GM23338 (cell line): ENCODE data around the gene PLD5. TPM values are rescaled to one million over a fixed set of nuclear protein-coding genes. Genes with fewer than 3 reads are reported as not detected.
A peak's percentile ranks its signal among the peaks of the same experiment; 100 is the strongest.

Experiments used
- ATAC-seq: fragments of 200-7000 bp; cut with Tn5 transposase; 3 replicates; pipeline ENCODE4 v1.9.1; 2020
- DNase-seq: peaks from one replicate; pipeline ENCODE4 v3.0.0-alpha.2; 2015; ENCODE audit warnings: low spot score
- H2AFZ ChIP-seq: fragments of 200-600 bp; sonication (generic); 2 replicates; pipeline ENCODE4 v1.8.0; 2016; ENCODE audit warnings: antibody characterized with exemption, mild to moderate bottlenecking, moderate library complexity
- H3F3A ChIP-seq: fragments of 200-600 bp; sonication (generic); replicated peaks from 2 replicates; pipeline ENCODE4 v1.8.0; 2017; ENCODE audit warnings: antibody characterized with exemption, mixed run types, low read depth
- H3K27ac ChIP-seq: fragments of 200-600 bp; sonication (generic); 2 replicates; pipeline ENCODE4 v1.6.1; 2016; ENCODE audit warnings: low read depth
- H3K27me3 ChIP-seq: fragments of 200-600 bp; sonication (generic); 2 replicates; pipeline ENCODE4 v1.8.0; 2016; ENCODE audit warnings: mild to moderate bottlenecking, mixed run types, moderate library complexity; ENCODE audit not compliant: insufficient read depth
- H3K36me3 ChIP-seq: fragments of 200-600 bp; sonication (generic); 2 replicates; pipeline ENCODE4 v1.8.0; 2016; ENCODE audit warnings: mild to moderate bottlenecking; ENCODE audit not compliant: insufficient read depth
- H3K4me1 ChIP-seq: fragments of 200-600 bp; sonication (generic); 2 replicates; pipeline ENCODE4 v1.8.0; 2016; ENCODE audit warnings: mild to moderate bottlenecking, moderate library complexity; ENCODE audit not compliant: insufficient read depth
- H3K4me2 ChIP-seq: fragments of 200-600 bp; sonication (generic); 2 replicates; pipeline ENCODE4 v1.7.1; 2017; ENCODE audit warnings: mixed run types
- H3K4me3 ChIP-seq: fragments of 200-600 bp; sonication (generic); 2 replicates; pipeline ENCODE4 v1.6.1; 2016; ENCODE audit warnings: mixed run types
- H3K79me2 ChIP-seq: fragments of 200-600 bp; sonication (generic); replicated peaks from 2 replicates; pipeline ENCODE4 v1.8.0; 2017; ENCODE audit warnings: mild to moderate bottlenecking; ENCODE audit not compliant: insufficient read depth
- H3K9me2 ChIP-seq: fragments of 200-600 bp; sonication (generic); 2 replicates; pipeline ENCODE4 v1.8.0; 2017; ENCODE audit not compliant: insufficient read depth
- H4K20me1 ChIP-seq: fragments of 200-600 bp; sonication (generic); replicated peaks from 2 replicates; pipeline ENCODE4 v1.8.0; 2017; ENCODE audit warnings: mild to moderate bottlenecking; ENCODE audit not compliant: insufficient read depth
- H3K27ac Mint-ChIP-seq: 2 replicates; pipeline ENCODE4 v1.8.0; 2020; ENCODE audit warnings: inconsistent platforms, mild to moderate bottlenecking, moderate library complexity, mixed read lengths
- H3K27me3 Mint-ChIP-seq: 3 replicates; pipeline ENCODE4 v1.8.0; 2022; ENCODE audit warnings: low read depth, mild to moderate bottlenecking, moderate library complexity, mixed read lengths, inconsistent platforms; ENCODE audit not compliant: insufficient read depth, poor library complexity
- H3K36me3 Mint-ChIP-seq: 3 replicates; pipeline ENCODE4 v1.8.0; 2021; ENCODE audit warnings: low read depth, mild to moderate bottlenecking, inconsistent platforms, moderate library complexity, mixed read lengths
- H3K4me1 Mint-ChIP-seq: 3 replicates; pipeline ENCODE4 v1.8.0; 2020; ENCODE audit warnings: mild to moderate bottlenecking, inconsistent platforms, mixed read lengths
- H3K4me3 Mint-ChIP-seq: 3 replicates; pipeline ENCODE4 v1.8.0; 2021; ENCODE audit warnings: moderate library complexity, mild to moderate bottlenecking, inconsistent platforms, mixed read lengths
- H3K9me3 Mint-ChIP-seq: 3 replicates; pipeline ENCODE4 v1.8.0; 2020; ENCODE audit warnings: moderate library complexity, mild to moderate bottlenecking, inconsistent platforms, mixed read lengths
- JUNB ChIP-seq: IDR thresholded peaks from one replicate; pipeline ENCODE4 v1.6.1; 2016; ENCODE audit warnings: antibody characterized with exemption; ENCODE audit not compliant: unreplicated experiment
- NANOG ChIP-seq: IDR thresholded peaks from 2 replicates; pipeline ENCODE4 v1.6.1; 2016; ENCODE audit warnings: antibody characterized with exemption, borderline replicate concordance
- POLR2AphosphoS5 ChIP-seq: IDR thresholded peaks from 2 replicates; pipeline ENCODE4 v1.6.1; 2016; ENCODE audit warnings: antibody characterized with exemption, low read depth
- ZNF331 ChIP-seq: fragments of 250-450 bp; sonication (Bioruptor Pico); IDR thresholded peaks from 2 replicates; pipeline ENCODE4 v1.5.0; 2020; ENCODE audit warnings: low read depth, mild to moderate bottlenecking, moderate library complexity
- polyA plus RNA-seq: library from polyadenylated mRNA; unstranded; fragments of >200 nt; fragmentation: Nextera tagmentation; extraction: Ambion mirVana; gene quantifications from 2 replicates; pipeline ENCODE4 v1.2.1, GENCODE V29; 2016
- total RNA-seq: library from RNA; depleted of rRNA; stranded (reverse); fragments of >200 nt; shearing (Covaris generic); gene quantifications from 2 replicates; pipeline ENCODE4 v1.2.3, GENCODE V29; 2014
- TF ChIP-seq, protein P1 (sequence below), 2 experiments: fragments of 200-600 bp in 1 of 2; sonication (generic) in 1 of 2; conservative IDR thresholded peaks; 2 replicates each; pipeline versions ENCODE4 v1.5.1 to v1.6.1; 2016 to 2017; ENCODE audit warnings: antibody characterized with exemption in 2 of 2, low read depth in 2 of 2, mild to moderate bottlenecking in 2 of 2, moderate library complexity in 1 of 2

The PLD5 gene
- total and polyA plus RNA-seq, 2 experiments from 2014 or later, result 5.5 to 5.8 TPM

DNA sequence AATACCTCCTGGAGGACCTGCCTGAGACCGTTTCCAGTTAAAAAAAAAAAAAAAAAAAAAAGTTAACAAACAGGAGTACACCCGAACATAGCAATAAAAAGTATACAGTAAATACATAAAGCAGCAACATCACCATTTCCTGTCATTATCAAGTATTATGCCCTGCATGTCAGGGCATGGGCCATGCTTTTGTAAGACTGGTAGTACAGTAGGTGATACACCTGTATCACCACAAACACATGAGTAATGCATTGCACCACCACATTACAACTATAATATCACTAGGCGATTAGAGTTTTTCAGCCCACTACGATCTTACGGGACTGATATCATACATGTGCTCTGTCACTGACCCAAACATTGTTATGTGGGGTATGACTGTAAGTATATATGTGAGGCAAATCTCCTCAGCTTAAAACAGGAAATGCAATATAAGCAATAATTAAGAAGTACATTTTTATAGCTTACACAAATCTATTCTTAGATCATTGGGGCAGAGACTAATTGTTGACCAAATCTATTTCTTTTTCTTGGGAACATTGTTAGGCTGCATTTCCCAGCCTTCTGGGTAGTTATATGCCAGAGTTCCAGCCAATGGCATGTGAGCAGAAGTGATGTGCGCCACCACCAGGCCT, 98.1 kb downstream of the PLD5 start:
- Mint-ChIP-seq H3K4me3 (no peak overlapping the region), H3K4me1 (no peaks in the 10 kb centered on the region), H3K27me3 (no peaks in the 10 kb centered on the region), H3K27ac (no peak overlapping the region), H3K9me3 (no peaks in the 10 kb centered on the region), H3K36me3 (no peaks in the 10 kb centered on the region)
- no peaks in the 10 kb centered on the region; the same call in none of the 2 replicates for H3K9me2 ChIP-seq
- TF ChIP-seq NANOG, result no peak
- TF ChIP-seq, protein P1, sequence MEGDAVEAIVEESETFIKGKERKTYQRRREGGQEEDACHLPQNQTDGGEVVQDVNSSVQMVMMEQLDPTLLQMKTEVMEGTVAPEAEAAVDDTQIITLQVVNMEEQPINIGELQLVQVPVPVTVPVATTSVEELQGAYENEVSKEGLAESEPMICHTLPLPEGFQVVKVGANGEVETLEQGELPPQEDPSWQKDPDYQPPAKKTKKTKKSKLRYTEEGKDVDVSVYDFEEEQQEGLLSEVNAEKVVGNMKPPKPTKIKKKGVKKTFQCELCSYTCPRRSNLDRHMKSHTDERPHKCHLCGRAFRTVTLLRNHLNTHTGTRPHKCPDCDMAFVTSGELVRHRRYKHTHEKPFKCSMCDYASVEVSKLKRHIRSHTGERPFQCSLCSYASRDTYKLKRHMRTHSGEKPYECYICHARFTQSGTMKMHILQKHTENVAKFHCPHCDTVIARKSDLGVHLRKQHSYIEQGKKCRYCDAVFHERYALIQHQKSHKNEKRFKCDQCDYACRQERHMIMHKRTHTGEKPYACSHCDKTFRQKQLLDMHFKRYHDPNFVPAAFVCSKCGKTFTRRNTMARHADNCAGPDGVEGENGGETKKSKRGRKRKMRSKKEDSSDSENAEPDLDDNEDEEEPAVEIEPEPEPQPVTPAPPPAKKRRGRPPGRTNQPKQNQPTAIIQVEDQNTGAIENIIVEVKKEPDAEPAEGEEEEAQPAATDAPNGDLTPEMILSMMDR (conservative IDR thresholded peaks at IDR 0.05; ENCODE audit: low read depth in 2 of 2), result peak; percentile 30 to 41
- H3K27me3 ChIP-seq, result no peaks in the 10 kb centered on the region
- no peak overlapping the region for H3K27ac ChIP-seq
- H3K4me1 ChIP-seq, result no peaks in the 10 kb centered on the region
- H3K4me2 ChIP-seq, result no peak overlapping the region
- H3K4me3 ChIP-seq, result no peak overlapping the region
- H3K36me3 ChIP-seq, result no peaks in the 10 kb centered on the region
- H4K20me1 ChIP-seq, result no peaks in the 10 kb centered on the region
- H3F3A ChIP-seq, result no peaks in the 10 kb centered on the region
- no peak for ATAC-seq
- peaks cover 4% of the 10 kb centered on the region; the same call in 1 of the 2 replicates for H3K79me2 ChIP-seq
- H2AFZ ChIP-seq, result no peak overlapping the region
- no peak for DNase-seq

DNA sequence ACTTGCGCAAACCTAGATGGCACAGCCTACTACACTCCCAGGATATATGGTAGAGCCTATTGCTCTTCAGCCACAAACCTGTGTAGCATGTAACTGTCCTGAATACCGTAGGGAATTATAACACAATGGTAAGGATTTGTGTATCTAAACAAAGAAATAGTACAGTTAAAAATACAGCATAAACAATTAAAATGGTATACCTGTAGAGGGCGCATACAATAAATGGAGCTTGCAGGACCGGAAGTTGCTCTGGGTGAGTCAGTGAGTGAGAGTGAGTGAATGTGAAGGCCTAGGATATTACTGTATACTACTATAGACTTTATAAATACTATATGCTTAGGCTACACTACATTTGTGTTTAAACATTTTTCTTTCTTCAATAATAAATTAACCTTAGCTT, 99.3 kb downstream of the PLD5 start:
- H3K36me3 Mint-ChIP-seq, result no peaks in the 10 kb centered on the region
- Histone ChIP-seq H3K4me3 (no peak overlapping the region), H4K20me1 (no peaks in the 10 kb centered on the region), H3F3A (no peaks in the 10 kb centered on the region), H3K4me1 (no peaks in the 10 kb centered on the region), H3K27me3 (no peaks in the 10 kb centered on the region), H3K27ac (no peak overlapping the region), H3K4me2 (no peak overlapping the region), H3K9me2 (peaks cover 5% of the 10 kb centered on the region), H2AFZ (no peak overlapping the region), H3K79me2 (peaks cover 4% of the 10 kb centered on the region; the same call in 1 of the 2 replicates), H3K36me3 (no peaks in the 10 kb centered on the region)
- no peak for TF ChIP-seq POLR2AphosphoS5
- TF ChIP-seq, protein P1 (conservative IDR thresholded peaks at IDR 0.05; ENCODE audit: low read depth in 2 of 2), result peak; percentile 40 to 56
- DNase-seq (peak; percentile 33), ATAC-seq (no peak)
- H3K27me3 Mint-ChIP-seq, result no peaks in the 10 kb centered on the region
- H3K9me3 Mint-ChIP-seq, result no peaks in the 10 kb centered on the region
- H3K27ac Mint-ChIP-seq, result no peak overlapping the region
- no peak overlapping the region for H3K4me3 Mint-ChIP-seq
- H3K4me1 Mint-ChIP-seq, result no peaks in the 10 kb centered on the region

DNA sequence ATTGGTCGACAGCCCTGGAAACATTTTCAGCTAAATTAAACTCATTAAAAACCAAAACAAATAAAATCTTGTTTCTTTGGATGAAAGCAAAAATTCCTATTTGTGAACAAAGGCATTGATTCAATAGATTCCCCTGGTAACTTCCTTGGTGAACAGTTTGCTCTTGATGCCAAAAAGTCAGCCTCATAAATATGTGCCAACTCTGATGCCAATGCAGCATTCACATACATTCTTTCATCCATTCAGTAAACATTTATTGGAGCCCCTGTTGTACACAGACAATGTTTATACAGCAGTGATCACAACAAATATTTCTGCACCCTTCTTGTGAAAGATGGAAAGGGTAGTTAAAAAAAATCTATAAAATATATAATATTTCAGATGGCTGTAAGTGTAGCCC, 107.8 kb downstream of the PLD5 start:
- Mint-ChIP-seq H3K36me3 (peaks cover 9% of the 10 kb centered on the region; the same call in 1 of the 3 replicates), H3K27ac (no peak overlapping the region), H3K4me3 (no peak overlapping the region), H3K4me1 (peaks cover 18% of the 10 kb centered on the region), H3K27me3 (no peaks in the 10 kb centered on the region), H3K9me3 (no peaks in the 10 kb centered on the region)
- Histone ChIP-seq H2AFZ (no peak overlapping the region), H3K4me2 (no peak overlapping the region), H3K4me1 (peaks cover 13% of the 10 kb centered on the region), H4K20me1 (no peaks in the 10 kb centered on the region), H3K27me3 (no peaks in the 10 kb centered on the region), H3F3A (no peaks in the 10 kb centered on the region), H3K4me3 (no peak overlapping the region), H3K79me2 (no peaks in the 10 kb centered on the region), H3K27ac (no peak overlapping the region), H3K36me3 (peaks cover 8% of the 10 kb centered on the region; the same call in 1 of the 2 replicates), H3K9me2 (peaks cover 17% of the 10 kb centered on the region; the same call in 1 of the 2 replicates)
- DNase-seq (no peak), ATAC-seq (no peak)
- TF ChIP-seq NANOG, result no peak
- no peak for TF ChIP-seq ZNF331 (CRISPR knock-in tag)
- no peak for TF ChIP-seq JUNB
